Measurements from ENCODE around the gene EXD3. TPM values are rescaled to one million over a fixed set of nuclear protein-coding genes. Genes with fewer than 3 reads are reported as not detected.

Gene EXD3
- total and polyA plus RNA-seq, 9 of the 15 experiments (the other 6 are each of a cell fraction or from before 2014, with no cell fraction given), result 0.29 to 12.5 (median 3.9) TPM

DNA sequence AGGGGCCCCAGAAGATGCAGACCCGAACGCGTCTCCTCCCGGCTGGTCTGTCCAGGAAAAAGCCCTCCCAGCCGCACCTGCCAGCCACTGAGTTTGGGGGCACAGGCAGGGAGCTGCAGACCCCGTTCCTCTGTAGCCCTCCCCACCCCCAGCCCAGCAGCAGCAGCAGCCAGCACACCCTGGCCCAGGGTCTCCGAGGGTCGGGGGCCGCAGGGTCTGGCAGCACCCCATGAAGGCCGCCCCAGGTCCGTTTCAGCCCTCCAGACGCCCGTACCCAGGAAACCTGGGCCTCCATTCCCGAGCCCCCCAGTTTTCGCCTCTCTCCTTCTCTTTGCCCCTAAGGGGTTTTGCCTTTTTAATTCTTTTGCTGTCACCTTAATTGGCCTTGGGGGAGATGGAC is 19.7 kb downstream of the EXD3 start:
- BruUV-seq (replicated peaks), result no TSS peak
- Histone ChIP-seq H3K9ac (ENCODE audit: insufficient read depth in 1 of 2, low read depth in 2 of 2, low read length in 2 of 2) (no peak overlapping the region; a peak in 1 of 4 replicates), H4K20me1 (replicated peaks; ENCODE audit: control insufficient read depth, insufficient read depth, low read length) (no peaks in the 10 kb centered on the region), H3K27ac (ENCODE audit: extremely low read depth, low read depth, low read length) (no peak overlapping the region), H3K4me1 (replicated peaks in 1 of 2; ENCODE audit: control insufficient read depth in 2 of 2, insufficient read depth in 2 of 2, low read length in 2 of 2) (peaks cover 7 to 54% of the 10 kb centered on the region in 2 experiments; a peak in 4 of 5 replicates), H3K9me1 (ENCODE audit: control insufficient read depth, insufficient read depth, low read length) (no peaks in the 10 kb centered on the region), H3K4me2 (ENCODE audit: insufficient read depth, low read length) (no peak overlapping the region), H2AFZ (ENCODE audit: low read depth, low read length) (no peak overlapping the region), H3K79me2 (ENCODE audit: control insufficient read depth, insufficient read depth, low read length) (peaks cover 5% of the 10 kb centered on the region; the same call in 2 of the 3 replicates), H3K9me3 (replicated peaks; ENCODE audit: control insufficient read depth, insufficient read depth, low read depth, low read length) (peaks cover 7% of the 10 kb centered on the region; the same call in 1 of the 2 replicates), H3K36me3 (ENCODE audit: control insufficient read depth, insufficient read depth, low read length) (no peaks in the 10 kb centered on the region), H3K4me3 (no peak overlapping the region), H3K27me3 (ENCODE audit: control insufficient read depth in 2 of 2, insufficient read depth in 2 of 2, low read length in 2 of 2) (no peaks in the 10 kb centered on the region)
- intact Hi-C loops (cut with micrococcal nuclease), result no loop called here
- ChIA-PET POLR2A (interaction anchor here (0.6 kb wide), 1 partner anchor 93 kb away, joined by 3 read pairs; no protein-coding TSS in a partner anchor), CTCF (ENCODE audit: low intra/inter-chr PET ratio) (no interaction called here)
- DNase-seq (ENCODE audit: extremely low read depth in 1 of 4, low spot score in 3 of 4) (no peak), ATAC-seq (no peak), FAIRE-seq (no peak)
- 98% methylated on average over 9 of the region's 15 CpGs for WGBS (ENCODE audit: insufficient coverage, low coverage, missing lambda C conversion rate)
- TF ChIP-seq, protein P1, sequence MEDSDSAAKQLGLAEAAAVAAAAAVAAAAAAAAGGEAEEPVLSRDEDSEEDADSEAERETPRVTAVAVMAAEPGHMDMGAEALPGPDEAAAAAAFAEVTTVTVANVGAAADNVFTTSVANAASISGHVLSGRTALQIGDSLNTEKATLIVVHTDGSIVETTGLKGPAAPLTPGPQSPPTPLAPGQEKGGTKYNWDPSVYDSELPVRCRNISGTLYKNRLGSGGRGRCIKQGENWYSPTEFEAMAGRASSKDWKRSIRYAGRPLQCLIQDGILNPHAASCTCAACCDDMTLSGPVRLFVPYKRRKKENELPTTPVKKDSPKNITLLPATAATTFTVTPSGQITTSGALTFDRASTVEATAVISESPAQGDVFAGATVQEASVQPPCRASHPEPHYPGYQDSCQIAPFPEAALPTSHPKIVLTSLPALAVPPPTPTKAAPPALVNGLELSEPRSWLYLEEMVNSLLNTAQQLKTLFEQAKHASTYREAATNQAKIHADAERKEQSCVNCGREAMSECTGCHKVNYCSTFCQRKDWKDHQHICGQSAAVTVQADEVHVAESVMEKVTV (CRISPR knock-in tag; IDR thresholded peaks at IDR 0.05), result no peak
- TF ChIP-seq CREB3 (tag; conservative IDR thresholded peaks at IDR 0.05; ENCODE audit: low read depth) (no peak), ZNF347 (CRISPR knock-in tag; IDR thresholded peaks at IDR 0.05; ENCODE audit: low read depth) (no peak)
- TF ChIP-seq, protein P2, sequence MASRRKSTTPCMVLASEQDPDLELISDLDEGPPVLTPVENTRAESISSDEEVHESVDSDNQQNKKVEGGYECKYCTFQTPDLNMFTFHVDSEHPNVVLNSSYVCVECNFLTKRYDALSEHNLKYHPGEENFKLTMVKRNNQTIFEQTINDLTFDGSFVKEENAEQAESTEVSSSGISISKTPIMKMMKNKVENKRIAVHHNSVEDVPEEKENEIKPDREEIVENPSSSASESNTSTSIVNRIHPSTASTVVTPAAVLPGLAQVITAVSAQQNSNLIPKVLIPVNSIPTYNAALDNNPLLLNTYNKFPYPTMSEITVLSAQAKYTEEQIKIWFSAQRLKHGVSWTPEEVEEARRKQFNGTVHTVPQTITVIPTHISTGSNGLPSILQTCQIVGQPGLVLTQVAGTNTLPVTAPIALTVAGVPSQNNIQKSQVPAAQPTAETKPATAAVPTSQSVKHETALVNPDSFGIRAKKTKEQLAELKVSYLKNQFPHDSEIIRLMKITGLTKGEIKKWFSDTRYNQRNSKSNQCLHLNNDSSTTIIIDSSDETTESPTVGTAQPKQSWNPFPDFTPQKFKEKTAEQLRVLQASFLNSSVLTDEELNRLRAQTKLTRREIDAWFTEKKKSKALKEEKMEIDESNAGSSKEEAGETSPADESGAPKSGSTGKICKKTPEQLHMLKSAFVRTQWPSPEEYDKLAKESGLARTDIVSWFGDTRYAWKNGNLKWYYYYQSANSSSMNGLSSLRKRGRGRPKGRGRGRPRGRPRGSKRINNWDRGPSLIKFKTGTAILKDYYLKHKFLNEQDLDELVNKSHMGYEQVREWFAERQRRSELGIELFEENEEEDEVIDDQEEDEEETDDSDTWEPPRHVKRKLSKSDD (conservative IDR thresholded peaks at IDR 0.05; ENCODE audit: low read length), result no peak
- in situ Hi-C loops (cut with MboI), result no loop called here
